ENCODE measurements around the gene TRPM4. TPM values are rescaled to one million over a fixed set of nuclear protein-coding genes. Genes with fewer than 3 reads are reported as not detected.

Gene TRPM4
- total RNA-seq, 2 experiments from 2014 or later, result not detected

- H3K27ac Mint-ChIP-seq, result no peak overlapping the region
- ChIA-PET CTCF (interaction anchor here (0.7 to 3.7 kb wide), 12 partner anchors 10 to 613 kb away, joined by 3 to 23 read pairs (median 4); partner anchors contain the start of genes LIN7B and RUVBL2), POLR2A (interaction anchor here (0.6 to 0.7 kb wide), 2 partner anchors 293 to 439 kb away, joined by 3 read pairs; no protein-coding TSS in a partner anchor)
- ATAC-seq (no peak), DNase-seq (no peak)
- H3K4me3 Mint-ChIP-seq, result peak overlapping the region; percentile 83
- H3K27me3 Mint-ChIP-seq (ENCODE audit: low read depth), result peaks cover 8% of the 10 kb centered on the region
- peaks cover 20% of the 10 kb centered on the region for H3K4me1 Mint-ChIP-seq (ENCODE audit: low read depth)
- no peaks in the 10 kb centered on the region for H3K9me3 Mint-ChIP-seq (ENCODE audit: insufficient read depth)
- peaks cover 2% of the 10 kb centered on the region for H3K36me3 Mint-ChIP-seq (ENCODE audit: low read depth)
Observed at GRCh38 chr19:49128545-49129237, 28.9 kb upstream of the TRPM4 start.

GRCh38 chr19:49129238-49129583, 28.4 kb upstream of the TRPM4 start:
- H3K27ac Mint-ChIP-seq, result no peak overlapping the region
- ATAC-seq (no peak), DNase-seq (peak; percentile 20)
- H3K27me3 Mint-ChIP-seq (ENCODE audit: low read depth), result peaks cover 9% of the 10 kb centered on the region
- no peaks in the 10 kb centered on the region for H3K9me3 Mint-ChIP-seq (ENCODE audit: insufficient read depth)
- H3K4me3 Mint-ChIP-seq, result no peak overlapping the region
- peaks cover 2% of the 10 kb centered on the region for H3K36me3 Mint-ChIP-seq (ENCODE audit: low read depth)
- CTCF ChIA-PET, result interaction anchor here (0.7 to 3.7 kb wide), 6 partner anchors 15 to 614 kb away, joined by 3 to 23 read pairs (median 9); partner anchors contain the start of gene LIN7B
- POLR2A ChIA-PET, result interaction anchor here (0.7 kb wide), 1 partner anchor 440 kb away, joined by 3 read pairs; no protein-coding TSS in a partner anchor
- H3K4me1 Mint-ChIP-seq (ENCODE audit: low read depth), result peaks cover 25% of the 10 kb centered on the region

DNA sequence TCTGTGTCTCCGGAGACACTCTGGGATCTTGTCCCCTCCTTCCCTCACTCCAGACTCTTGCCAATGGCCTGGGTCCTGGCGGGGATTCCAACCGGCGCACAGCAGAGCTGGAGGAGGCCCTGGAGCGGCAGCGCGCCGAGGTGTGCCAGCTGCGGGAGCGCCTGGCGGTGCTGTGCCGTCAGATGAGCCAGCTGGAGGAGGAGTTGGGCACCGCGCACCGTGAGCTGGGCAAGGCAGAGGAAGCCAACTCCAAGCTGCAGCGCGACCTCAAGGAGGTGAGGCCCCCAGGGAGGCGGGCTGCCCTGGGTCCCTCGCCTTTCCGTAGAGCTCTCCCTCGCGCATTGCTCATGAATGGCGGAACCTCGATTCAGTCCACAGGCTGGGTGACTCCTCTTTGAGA, 27.3 kb upstream of the TRPM4 start:
- Mint-ChIP-seq H3K27me3 (ENCODE audit: low read depth) (peaks cover 12% of the 10 kb centered on the region), H3K9me3 (ENCODE audit: insufficient read depth) (no peaks in the 10 kb centered on the region), H3K36me3 (ENCODE audit: low read depth) (peaks cover 2% of the 10 kb centered on the region), H3K4me1 (ENCODE audit: low read depth) (peaks cover 27% of the 10 kb centered on the region), H3K27ac (no peak overlapping the region), H3K4me3 (no peak overlapping the region)
- POLR2A ChIA-PET, result no interaction called here
- DNase-seq (peak; percentile 20), ATAC-seq (no peak)
- CTCF ChIA-PET, result interaction anchor here (1.2 to 3.7 kb wide), 3 partner anchors 16 to 33 kb away, joined by 5 to 23 read pairs (median 8); partner anchors contain the start of gene LIN7B

DNA sequence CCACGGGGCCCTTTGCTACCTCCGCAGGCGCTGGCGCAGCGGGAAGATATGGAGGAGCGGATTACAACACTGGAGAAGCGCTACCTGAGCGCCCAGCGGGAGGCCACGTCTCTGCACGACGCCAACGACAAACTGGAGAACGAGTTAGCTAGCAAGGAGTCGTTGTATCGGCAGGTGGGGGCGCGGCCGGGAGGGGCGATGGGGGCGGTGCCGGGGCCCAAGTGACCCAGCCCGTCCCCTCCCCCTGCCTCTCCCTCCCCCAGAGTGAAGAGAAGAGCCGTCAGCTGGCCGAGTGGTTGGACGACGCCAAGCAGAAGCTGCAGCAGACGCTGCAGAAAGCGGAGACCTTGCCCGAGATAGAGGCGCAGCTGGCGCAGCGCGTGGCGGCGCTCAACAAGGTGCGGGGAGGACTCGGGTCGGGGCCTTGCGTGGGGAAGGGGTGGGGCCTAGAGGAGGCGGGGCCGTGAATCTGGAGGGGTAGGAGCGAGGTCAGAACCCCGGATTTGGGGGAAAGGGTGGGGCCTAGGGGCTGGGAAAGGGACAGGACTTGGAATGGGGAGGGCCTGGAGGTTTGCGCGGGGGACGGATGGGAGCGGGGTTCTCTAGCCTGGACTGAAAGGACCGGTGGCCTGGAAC, 24.5 kb upstream of the TRPM4 start:
- peaks cover 24% of the 10 kb centered on the region for H3K4me1 Mint-ChIP-seq (ENCODE audit: low read depth)
- H3K27me3 Mint-ChIP-seq (ENCODE audit: low read depth), result peaks cover 12% of the 10 kb centered on the region
- H3K4me3 Mint-ChIP-seq, result peak overlapping the region; percentile 61
- no peak overlapping the region for H3K27ac Mint-ChIP-seq
- peak; percentile 35 for ATAC-seq
- POLR2A ChIA-PET, result no interaction called here
- H3K9me3 Mint-ChIP-seq (ENCODE audit: insufficient read depth), result no peaks in the 10 kb centered on the region
- peak; percentile 41 for DNase-seq
- CTCF ChIA-PET, result interaction anchor here (1.0 to 3.7 kb wide), 4 partner anchors 12 to 140 kb away, joined by 3 to 24 read pairs (median 8); partner anchors contain the start of genes LIN7B and RUVBL2
- peaks cover 1% of the 10 kb centered on the region for H3K36me3 Mint-ChIP-seq (ENCODE audit: low read depth)

DNA sequence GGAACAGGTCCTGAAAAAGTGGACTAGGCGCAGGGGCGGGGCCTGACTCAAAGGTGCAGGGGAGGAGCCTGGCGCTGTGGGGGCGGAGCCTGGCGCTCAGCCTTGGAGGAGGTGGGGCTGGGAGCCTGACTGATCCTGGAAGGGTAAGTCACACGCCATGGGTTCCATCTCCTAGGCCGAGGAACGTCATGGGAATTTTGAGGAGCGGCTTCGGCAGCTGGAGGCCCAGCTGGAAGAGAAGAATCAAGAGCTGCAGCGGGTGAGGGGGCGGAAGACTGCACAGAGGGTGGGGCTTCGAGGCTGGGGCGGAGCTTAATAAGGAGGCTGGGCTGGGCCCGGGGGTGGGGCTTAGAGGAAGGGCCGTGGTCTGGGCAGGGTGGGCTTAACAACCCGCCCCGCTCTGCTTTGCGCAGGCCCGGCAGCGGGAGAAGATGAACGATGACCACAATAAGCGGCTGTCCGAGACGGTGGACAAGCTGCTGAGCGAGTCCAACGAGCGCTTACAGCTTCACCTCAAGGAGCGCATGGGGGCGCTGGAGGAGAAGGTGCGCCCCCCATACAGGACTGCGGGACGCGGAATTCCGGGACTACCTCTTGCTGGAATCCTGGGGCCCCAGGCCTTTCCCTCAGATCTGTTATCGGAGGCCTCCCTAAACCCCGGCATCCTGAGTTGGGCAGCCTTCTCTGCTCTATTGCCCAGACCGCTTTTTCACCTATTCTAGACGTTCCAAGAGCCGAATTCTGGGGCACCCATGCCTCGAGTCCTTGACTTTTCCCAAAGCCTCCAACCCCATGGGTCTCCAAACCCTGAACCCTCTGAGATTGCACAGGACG, 23.8 kb upstream of the TRPM4 start:
- DNase-seq, result peak; percentile 56
- POLR2A ChIA-PET, result no interaction called here
- Mint-ChIP-seq H3K4me1 (ENCODE audit: low read depth) (peaks cover 18% of the 10 kb centered on the region), H3K27ac (no peak overlapping the region), H3K27me3 (ENCODE audit: low read depth) (peaks cover 12% of the 10 kb centered on the region), H3K4me3 (peak overlapping the region; percentile 61), H3K36me3 (ENCODE audit: low read depth) (no peaks in the 10 kb centered on the region), H3K9me3 (ENCODE audit: insufficient read depth) (no peaks in the 10 kb centered on the region)
- ATAC-seq, result peak; percentile 70
- CTCF ChIA-PET, result interaction anchor here (1.0 to 3.7 kb wide), 4 partner anchors 12 to 140 kb away, joined by 3 to 24 read pairs (median 8); partner anchors contain the start of genes LIN7B and RUVBL2

DNA sequence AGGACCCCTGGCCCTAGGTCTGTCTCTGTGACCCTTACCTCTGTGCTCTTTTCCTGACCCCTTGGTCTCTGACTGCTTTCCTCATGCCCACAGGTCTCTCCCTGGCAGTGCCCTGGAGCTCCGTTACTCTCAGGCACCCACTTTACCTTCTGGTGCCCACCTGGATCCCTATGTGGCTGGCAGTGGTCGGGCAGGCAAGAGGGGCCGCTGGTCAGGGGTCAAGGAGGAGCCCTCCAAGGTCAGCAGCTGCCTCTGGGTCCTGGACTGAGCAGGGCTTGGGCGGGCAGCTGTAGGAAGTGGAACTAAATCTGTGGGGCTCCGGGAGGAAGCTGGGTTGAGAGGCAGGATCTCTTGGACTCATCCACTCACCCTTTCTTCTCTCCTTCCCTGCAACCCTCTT, 21.9 kb upstream of the TRPM4 start:
- ATAC-seq, result no peak
- H3K9me3 Mint-ChIP-seq (ENCODE audit: insufficient read depth), result no peaks in the 10 kb centered on the region
- ChIA-PET POLR2A (no interaction called here), CTCF (interaction anchor here (0.9 to 3.7 kb wide), 2 partner anchors 10 to 64 kb away, joined by 3 to 24 read pairs; no protein-coding TSS in a partner anchor)
- H3K27me3 Mint-ChIP-seq (ENCODE audit: low read depth), result peaks cover 12% of the 10 kb centered on the region
- H3K4me1 Mint-ChIP-seq (ENCODE audit: low read depth), result peaks cover 18% of the 10 kb centered on the region
- no peak for DNase-seq
- no peak overlapping the region for H3K27ac Mint-ChIP-seq
- no peaks in the 10 kb centered on the region for H3K36me3 Mint-ChIP-seq (ENCODE audit: low read depth)
- H3K4me3 Mint-ChIP-seq, result no peak overlapping the region

- POLR2A ChIA-PET, result no interaction called here
- Mint-ChIP-seq H3K36me3 (ENCODE audit: low read depth) (no peaks in the 10 kb centered on the region), H3K9me3 (ENCODE audit: insufficient read depth) (no peaks in the 10 kb centered on the region), H3K4me1 (ENCODE audit: low read depth) (peaks cover 18% of the 10 kb centered on the region), H3K27ac (no peak overlapping the region), H3K27me3 (ENCODE audit: low read depth) (peaks cover 12% of the 10 kb centered on the region), H3K4me3 (no peak overlapping the region)
- ATAC-seq (no peak), DNase-seq (no peak)
- CTCF ChIA-PET, result no interaction called here
Observed at GRCh38 chr19:49136771-49137171, 20.8 kb upstream of the TRPM4 start.

GRCh38 chr19:49140951-49141350, 16.6 kb upstream of the TRPM4 start:
- DNase-seq, result no peak
- Mint-ChIP-seq H3K27ac (no peak overlapping the region), H3K4me3 (no peak overlapping the region), H3K36me3 (ENCODE audit: low read depth) (no peaks in the 10 kb centered on the region), H3K9me3 (ENCODE audit: insufficient read depth) (no peaks in the 10 kb centered on the region), H3K27me3 (ENCODE audit: low read depth) (peaks cover 7% of the 10 kb centered on the region), H3K4me1 (ENCODE audit: low read depth) (peaks cover 18% of the 10 kb centered on the region)
- CTCF ChIA-PET, result interaction anchor here (2.4 kb wide), 1 partner anchor 58 kb away, joined by 8 read pairs; no protein-coding TSS in a partner anchor
- POLR2A ChIA-PET, result no interaction called here
- ATAC-seq, result no peak

DNA sequence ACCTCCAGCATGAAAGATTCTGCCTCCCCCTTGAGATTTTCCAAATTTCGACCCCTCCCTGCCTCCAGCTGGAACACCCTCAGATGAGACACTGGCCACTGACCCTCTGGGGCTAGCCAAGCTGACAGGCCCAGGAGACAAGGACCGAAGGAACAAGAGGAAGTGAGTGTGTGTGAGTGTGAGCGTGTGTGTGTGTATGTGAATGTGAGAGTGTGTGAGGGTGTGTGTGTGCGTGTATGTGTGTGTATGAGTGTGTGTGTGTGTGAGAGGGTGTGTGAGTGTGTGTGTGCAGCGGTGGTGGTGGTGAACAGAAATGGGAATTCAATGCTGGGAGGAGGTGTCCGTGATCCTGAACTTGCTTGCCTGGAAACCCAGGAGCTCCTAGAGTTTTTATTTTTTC, 16.2 kb upstream of the TRPM4 start:
- Mint-ChIP-seq H3K4me1 (ENCODE audit: low read depth) (peaks cover 17% of the 10 kb centered on the region), H3K36me3 (ENCODE audit: low read depth) (no peaks in the 10 kb centered on the region), H3K4me3 (no peak overlapping the region), H3K27ac (no peak overlapping the region), H3K9me3 (ENCODE audit: insufficient read depth) (no peaks in the 10 kb centered on the region), H3K27me3 (ENCODE audit: low read depth) (peaks cover 8% of the 10 kb centered on the region)
- ATAC-seq (no peak), DNase-seq (no peak)
- ChIA-PET CTCF (no interaction called here), POLR2A (no interaction called here)

DNA sequence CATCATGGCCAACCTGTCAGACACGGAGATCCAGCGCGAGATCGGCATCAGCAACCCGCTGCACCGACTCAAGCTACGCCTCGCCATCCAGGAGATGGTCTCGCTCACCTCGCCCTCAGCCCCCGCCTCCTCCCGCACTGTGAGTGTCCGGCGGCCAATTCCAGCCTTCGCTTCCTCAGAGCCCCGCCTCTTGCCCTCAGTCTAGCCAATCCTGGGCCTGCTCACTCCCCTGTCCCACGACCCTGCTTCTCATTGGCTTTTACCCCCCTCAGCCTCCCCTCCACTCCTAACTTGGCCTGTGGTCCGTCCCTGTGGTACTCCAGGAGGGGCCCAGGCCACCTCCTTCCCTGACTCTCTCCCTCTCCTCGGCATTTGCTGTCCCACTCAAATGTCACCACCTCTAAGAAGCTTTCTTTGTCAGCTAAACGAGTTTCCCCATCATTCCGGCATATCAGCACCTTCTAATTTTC, 14.7 kb upstream of the TRPM4 start:
- no peaks in the 10 kb centered on the region for H3K9me3 Mint-ChIP-seq (ENCODE audit: insufficient read depth)
- no peak overlapping the region for H3K27ac Mint-ChIP-seq
- no peaks in the 10 kb centered on the region for H3K36me3 Mint-ChIP-seq (ENCODE audit: low read depth)
- H3K4me1 Mint-ChIP-seq (ENCODE audit: low read depth), result peaks cover 17% of the 10 kb centered on the region
- peak overlapping the region; percentile 73 for H3K4me3 Mint-ChIP-seq
- peaks cover 18% of the 10 kb centered on the region for H3K27me3 Mint-ChIP-seq (ENCODE audit: low read depth)
- DNase-seq (peak; percentile 76), ATAC-seq (peak; percentile 94)
- ChIA-PET POLR2A (interaction anchor here (0.7 kb wide), 1 partner anchor 13 kb away, joined by 3 read pairs; no protein-coding TSS in a partner anchor), CTCF (interaction anchor here (0.7 to 5.4 kb wide), 3 partner anchors 29 to 149 kb away, joined by 3 to 59 read pairs (median 3); partner anchors contain the start of genes LIN7B and RUVBL2)

Measured in activated CD8-positive, alpha-beta T cell treated with anti-CD3 and anti-CD28 coated beads, Interleukin-2, amount 10 ng/mL, durations not matched to agents 7 days and 5 days (primary cell).